Activated CD4-positive, CD25-positive, alpha-beta regulatory T cell (primary cell): ENCODE results near the gene CRADD.
"Not testable (repeated sequence)": the region's sequence is repeated elsewhere in the genome, so short reads cannot be mapped to it uniquely, and the experiment has no call there.

ENCODE experiments used
- DNase-seq, 4 experiments: peaks; one replicate each; lab custom pipeline; 2025; lab: John Stamatoyannopoulos, UW

Gene CRADD

DNA sequence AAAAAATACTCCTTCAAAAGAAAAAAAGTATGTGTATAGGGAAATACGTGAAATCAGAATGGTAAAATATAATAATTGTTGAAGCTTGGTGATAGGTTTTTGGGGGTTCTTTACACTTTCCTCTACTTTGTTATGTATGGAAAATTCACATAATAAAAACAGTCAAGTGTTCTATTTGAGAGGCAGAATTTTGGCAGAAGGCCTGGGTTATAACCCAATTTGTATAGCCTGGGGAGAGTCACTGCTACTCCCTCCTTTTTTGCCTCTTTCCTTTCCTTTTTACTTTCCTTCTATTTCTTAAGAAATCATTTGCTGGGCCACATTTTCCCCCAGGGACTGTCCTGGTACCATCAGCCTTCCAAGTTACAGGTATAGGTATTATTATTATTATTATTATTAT lies 105.7 kb downstream of the CRADD start:
- no peak for DNase-seq

DNA sequence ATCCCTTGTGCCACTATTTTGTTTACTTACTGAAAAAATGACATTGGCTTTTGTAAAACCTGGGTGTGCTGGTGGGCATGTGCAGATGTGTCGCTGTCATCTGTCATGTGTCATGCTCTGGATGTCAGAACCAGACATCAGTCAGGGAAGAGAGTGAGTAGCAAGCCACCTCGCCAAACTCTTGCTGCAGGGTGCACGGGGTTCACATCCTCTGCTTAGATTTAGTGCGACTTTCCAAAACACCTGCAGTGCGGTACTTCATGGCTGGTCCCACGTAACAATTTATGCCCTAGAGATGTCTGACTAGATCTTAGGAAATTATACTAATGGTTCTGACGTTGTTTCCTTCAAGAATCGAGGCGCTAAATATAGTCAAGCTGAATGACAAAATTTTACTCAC lies 106.7 kb downstream of the CRADD start:
- DNase-seq = peak in 3 of 4 experiments; percentile 23 to 35 (median 24)

DNA sequence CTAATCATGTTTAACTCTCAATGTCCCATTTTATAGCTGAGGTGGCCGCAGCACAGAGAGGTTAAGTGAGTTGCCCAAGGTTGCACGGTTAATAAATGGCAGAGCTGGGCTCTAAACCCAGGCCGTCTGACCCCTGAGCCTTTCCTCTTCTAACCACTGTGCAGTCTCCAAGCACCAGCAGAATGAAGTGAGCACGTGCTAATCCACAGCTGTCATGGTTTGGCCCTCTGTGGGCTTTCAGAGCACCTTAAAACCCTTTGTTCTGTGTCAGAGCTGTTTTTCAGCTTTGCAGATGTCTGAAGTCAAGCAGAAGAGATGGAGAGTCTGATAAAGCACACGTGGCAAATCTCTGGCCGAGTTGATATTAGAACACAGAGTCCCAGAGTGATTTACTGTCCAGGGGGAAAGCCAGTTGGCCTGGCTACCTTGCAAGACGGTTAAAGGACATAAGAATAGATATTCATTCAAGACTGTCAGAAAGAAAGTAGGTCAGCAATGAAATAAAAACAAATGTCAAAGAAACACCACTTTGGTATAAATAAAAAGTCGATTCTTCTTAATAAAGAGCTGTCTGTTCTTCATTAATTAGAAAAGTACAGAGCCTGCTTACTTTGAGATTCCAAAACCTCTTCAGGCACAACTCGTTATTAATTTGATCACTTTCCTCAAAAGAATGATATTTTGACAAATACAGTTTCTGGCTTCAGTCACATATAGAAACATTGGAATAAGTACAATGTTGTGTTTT lies 107.3 kb downstream of the CRADD start:
- DNase-seq = no peak

DNA sequence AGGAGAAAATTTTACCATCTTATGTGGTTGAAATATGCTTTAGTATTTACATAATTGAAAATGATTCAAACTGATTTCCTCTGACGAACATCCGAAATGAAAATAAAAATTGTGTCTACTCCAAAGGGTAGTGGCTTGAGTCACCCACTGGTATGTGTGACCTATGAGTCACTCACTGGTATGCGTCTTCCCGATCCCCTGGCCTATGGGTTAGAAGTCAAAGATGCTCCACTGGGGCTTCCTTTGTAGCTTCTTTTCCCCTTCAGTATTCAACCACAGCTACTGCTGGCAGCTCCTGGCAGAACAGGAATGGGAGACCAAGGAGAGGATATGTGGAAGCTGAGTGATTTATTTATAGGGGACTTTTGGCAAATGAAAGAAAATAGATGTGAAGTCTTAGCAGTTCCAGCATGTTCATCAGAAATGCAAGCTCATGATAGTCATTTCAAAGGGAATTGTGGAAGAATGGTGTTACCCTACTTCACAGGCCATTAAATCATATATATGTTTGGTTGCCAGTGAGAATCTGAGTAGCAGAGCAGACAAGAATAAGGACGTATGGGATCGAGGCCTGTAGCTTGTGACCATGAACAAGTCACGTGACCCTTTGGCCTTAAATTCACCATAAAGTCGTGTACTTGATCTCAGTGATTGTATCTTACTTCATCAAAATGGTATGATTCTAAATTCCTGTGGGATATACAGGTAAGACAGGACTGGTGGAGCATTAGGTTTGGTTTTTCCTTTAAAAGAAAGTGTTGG lies 108.3 kb downstream of the CRADD start:
- DNase-seq = peak in 2 of 4 experiments; percentile 19 to 27

DNA sequence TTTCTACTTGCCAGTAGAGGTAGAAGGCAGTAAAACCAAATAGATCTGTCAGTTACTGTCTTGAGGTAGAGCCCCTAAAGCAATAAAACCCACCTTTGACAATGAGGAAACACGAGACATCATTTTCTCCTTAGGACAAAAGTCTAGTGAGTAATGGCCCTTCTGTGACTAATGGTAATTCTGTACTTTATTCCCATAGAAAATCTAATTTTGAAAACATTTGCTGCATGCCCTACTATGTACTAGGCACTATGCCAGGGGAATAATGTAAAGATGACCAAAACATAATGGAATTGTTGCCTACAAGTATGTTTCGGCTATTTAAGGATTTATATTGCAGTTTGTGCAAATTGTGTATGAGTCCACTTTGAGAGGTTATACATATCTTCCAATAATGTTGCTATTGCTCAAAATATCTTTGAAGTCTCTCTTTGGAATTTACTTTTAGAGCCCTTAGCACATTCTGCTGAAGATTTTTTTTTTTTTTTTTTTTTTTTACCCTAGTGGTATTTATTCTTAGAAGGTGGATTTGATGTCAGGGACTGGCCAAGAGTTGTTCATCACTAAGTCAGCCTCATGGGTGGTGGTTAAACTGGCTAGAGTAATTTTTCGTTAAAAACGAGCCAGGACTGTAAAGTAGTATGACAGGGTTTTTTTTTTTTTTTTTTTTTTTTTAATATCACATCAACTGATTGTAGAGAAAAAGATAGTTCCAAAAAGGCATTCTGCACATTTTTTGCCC lies 109.7 kb downstream of the CRADD start:
- no peak for DNase-seq

DNA sequence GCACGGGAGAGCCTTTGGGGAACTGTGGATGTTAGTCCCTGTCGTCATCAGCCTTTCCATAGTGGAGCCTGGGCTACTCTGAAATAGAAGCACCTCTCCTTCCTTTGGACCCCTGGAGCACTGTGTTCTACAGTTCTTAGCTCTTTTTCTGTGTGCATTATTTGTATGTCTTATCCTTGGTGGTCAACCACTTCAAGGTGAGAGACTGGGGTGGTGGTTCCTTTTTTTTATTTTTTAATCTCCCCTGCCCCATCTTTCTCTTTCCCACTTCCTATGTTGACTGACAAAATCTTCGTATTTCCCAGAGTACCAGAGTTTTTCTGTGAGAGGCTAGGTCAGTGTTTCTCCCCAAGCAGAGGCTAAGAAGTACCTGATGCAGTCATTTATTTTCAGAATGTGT lies 111.7 kb downstream of the CRADD start:
- no peak for DNase-seq

DNA sequence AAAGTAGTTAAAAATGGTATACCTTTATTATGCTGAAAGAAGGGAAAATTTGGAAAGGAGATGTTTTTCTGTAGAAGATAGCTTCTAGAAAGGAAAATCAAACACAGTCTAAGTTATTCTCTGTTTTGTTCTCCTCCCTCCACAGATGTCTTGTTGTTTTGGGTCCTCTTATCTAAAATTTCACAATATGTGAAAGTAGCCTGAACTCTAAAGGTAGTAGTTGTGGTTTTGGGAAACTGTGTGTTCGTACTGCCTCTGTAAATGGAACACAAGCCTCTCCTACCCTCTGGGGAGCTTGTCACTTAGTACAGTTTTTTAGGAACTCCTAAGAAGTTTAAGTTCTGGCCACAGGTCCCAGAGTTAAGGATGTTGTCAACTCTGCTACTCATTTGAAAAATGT lies 112.6 kb downstream of the CRADD start:
- DNase-seq = no peak

DNA sequence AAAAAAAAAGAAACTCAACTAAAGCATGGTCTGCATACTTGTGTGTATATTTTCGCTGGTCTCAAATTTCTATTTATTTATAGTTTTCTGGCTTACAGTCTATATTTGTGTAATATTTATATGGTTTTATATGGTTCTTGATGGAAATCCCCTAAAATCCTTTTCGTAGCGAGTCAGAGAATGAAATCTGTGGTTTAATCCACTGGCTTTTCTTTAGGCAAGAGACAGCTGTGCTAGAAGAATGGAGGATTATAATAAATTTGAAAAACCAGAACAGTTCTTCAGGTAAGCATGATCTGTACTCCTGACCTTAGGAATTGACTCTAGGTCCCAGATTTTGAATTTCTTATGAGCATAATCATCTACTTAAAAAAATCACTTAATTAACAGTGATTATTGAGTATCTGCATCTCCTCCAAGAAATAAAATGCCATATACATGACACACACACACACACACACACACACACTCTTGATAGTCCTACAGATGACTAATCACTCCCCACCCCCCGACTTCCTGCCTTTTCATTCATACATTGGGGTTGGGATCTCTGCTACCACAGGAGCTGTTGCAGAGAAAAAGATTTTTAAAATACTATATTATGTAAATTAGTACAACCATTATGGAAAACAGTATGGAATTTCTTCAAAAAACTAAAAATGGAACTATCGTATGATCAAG lies 113.4 kb downstream of the CRADD start:
- no peak for DNase-seq

DNA sequence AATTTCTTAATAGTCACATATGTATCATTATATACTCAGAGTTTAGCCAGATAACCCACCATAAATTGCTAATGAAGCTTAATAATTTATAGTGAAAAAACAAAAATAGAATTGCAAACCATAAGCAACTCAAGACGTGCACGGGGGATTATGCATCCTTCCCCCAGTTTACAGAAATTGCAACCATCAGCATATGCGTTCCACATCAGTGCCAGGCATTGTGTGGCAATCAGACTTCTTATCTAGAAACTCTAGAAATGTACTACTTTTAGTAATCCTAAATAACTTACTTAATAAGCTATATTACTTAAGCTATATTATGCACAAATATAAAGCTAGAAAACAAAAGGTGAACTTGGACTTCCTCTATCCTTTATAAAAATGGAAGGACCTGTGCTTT lies 115.8 kb downstream of the CRADD start:
- no peak for DNase-seq

DNA sequence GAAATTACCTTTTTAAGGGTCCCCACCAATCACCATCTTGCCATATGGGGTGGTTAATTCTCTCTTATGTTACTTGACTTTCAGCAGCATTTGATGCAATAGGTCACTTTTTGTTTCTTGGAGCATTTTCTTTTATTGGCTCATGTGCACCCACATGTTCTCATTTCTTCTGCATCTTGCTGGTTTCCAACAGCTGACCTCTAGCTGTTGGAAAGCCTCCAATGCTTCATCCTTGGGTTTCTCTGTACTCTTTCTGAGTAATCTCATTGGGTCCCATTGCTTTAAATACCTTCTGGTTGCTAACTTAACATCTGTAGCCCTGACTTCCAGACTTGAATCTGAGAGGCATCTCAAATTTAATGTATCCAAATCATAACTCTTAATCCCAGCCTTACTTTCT lies 116.8 kb downstream of the CRADD start:
- no peak for DNase-seq

DNA sequence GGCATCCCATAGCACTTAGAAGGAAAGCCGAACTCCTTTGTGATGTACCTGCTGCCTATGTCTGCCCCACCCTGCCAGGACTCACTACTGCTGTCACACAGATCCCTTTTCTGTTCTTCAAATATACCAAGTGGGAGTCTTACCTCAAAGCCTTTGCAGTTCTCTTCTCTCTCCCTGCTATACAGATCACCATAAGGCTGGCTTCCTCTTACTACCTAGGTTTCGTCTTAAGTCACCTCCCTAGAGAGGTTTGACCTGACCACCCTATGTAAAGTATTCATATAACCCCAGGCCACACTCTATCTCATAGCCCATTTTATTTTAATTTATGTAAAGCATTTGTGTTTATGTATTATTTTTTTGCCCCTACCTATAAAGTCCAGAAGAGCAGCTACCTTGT lies 117.6 kb downstream of the CRADD start:
- no peak for DNase-seq

DNA sequence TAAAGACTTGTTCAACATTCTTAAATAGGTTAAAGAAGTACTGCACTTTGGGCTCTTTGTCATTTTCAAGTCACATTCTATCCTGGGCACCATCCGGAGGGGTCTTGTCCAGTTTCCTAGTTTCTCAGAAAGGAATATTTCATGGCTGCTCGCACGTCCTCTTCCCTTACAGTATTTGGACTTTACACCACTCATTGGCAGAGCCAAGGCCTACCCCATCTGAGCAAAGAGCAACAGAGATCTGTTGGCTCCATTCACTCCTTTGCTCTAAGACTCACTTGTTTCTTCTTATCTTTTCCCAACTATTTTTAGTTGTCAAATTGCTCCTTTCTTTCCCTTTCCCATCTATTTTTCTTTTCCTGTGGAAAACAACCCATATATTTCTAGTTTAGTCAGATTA lies 118.2 kb downstream of the CRADD start:
- DNase-seq = no peak

DNA sequence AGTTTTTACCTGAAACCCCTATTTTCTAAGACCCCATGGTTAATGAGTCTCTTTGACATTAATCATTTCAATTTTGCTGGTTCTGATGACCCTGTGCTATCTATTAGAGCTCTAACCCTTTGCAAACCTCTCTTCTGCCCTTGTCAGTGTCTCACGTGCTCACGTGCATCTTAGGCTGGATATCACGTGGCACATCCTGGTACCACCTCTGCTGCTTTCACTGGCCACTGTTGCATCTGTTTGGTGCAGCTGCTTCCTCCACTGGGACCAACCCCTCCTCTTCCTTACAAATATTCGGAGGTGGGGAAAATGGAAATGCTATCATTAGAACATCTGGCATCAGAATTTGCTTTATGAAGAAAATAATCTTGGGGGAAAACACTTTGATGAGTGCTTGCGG lies 119.6 kb downstream of the CRADD start:
- DNase-seq = no peak

DNA sequence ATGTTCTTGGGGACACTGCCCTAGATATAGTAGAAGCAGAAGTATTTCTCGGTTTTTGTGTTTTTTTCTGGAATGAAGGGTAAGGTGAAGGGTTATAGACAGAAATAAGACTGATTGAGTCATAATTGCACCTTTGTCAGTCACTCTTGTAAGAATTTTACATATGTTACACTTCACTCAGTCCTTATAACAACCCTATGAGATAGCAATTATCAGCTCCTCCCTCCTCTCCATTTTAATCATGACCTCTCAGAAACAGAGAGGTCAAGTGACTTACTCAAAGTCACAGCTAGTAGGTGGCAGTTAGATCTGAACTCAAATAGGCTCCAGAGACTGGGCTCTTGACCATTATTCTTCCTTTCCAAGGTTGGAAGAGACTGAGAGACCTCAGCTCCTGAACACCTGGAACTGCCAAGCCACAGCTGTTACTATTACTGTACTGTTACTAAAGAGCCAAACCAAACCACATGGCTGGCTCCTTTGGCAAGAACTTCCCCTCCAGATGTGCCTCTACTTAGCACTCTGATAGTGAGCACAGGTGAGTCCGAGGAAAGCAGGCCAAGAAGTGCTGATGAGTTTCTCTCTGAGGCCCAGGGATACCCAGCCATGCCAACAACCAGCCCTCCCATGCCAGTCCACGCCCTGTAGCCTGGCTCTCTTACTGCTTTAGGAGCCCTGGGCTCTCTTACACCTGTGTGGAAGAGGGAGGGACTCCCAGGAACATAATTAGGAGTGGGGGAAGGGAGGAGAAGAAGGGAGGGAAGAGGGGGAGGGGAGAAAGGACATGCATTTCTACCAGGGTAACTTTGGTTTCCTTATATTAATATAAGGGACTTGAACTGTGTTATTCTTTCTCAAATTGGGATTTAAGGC lies 121.3 kb downstream of the CRADD start:
- no peak for DNase-seq

DNA sequence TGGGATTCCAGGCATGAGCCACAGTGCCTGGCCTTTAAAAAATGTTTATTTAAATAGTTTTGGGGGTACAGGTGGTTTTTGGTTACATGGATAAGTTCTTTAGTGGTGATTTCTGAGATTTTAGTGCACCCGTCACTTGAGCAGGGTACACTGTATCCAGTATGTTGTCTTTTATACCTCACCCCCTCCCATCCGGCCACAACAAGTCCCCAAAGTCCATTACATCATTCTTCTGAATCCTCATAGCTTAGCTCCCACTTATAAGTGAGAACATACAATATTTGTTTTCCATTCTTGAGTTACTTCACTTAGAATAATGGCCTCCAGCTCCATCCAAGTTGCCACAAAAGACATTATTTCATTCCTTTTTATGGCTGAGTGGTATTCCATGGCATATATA lies 124.5 kb downstream of the CRADD start:
- not testable (repeated sequence) for DNase-seq

DNA sequence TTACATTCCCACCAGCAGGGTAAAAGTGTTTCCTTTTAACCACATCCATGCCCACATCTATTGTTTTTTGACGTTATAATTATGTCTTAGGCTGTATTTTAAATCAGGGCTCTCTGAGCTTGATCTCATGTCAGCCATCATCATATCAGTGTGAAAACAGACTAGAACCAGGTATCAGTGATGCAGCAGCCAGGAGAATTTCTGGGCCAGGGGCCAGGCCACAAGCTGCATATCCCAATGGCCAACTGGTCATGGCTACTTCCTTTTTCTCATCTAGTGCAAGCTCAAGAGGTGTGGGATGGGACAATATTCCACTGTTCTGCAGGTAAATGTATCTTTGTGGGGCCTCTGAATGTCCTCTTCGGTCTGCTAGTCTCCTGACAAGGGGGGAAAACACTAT lies 125.1 kb downstream of the CRADD start:
- DNase-seq = no peak

DNA sequence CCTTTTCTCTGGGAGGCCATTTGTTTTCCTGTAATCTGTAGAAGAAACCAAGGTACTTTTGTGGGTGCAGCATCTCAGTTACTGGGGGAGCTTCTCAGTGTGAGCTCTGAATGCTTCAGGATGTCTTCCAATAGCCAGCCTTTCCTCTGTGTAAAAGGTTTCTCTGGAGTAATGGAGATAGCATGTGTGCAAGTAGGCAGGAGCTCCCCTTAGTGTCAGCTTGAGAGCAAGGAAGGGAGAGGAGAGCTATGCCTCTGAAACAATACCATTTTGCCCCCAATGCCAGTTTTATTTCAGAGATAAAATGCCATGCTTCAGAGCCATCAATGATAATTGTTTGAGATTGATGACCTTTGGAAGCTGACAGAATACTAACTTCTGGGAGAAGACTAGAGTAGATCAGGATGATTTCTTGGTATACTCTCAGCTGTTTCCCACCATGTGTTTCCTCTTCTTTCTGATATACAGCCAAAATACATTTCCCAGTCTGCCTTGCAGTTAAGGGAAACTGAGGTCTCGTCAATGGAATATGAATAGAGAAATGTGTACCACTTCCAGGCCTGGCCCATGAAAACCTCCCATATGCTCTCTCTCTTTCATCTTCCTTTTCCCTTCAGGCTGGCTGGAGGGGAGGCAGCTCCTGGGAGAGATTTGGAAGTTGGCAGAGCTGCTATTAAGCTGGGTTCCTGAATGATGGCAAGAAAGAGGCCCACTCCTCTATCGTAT lies 125.7 kb downstream of the CRADD start:
- DNase-seq = no peak

DNA sequence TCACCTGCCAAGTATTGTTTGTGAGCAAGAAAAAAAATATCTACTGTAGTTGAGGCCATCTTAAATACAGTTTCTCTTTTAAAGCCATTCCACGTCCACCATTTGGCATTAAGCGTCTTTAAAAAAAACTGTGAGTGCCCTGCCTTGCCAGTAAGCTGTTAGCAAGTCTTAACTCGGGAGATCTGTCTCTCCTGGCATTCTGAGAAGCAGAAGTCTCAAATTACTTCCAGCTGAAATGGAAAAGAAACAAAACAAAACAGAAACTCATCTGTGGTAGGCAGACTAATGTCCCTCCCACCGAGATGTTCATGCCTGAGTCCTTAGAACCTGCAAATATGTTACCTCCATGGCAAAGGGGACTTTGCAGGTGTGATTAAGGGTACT lies 126.2 kb downstream of the CRADD start:
- DNase-seq = no peak

DNA sequence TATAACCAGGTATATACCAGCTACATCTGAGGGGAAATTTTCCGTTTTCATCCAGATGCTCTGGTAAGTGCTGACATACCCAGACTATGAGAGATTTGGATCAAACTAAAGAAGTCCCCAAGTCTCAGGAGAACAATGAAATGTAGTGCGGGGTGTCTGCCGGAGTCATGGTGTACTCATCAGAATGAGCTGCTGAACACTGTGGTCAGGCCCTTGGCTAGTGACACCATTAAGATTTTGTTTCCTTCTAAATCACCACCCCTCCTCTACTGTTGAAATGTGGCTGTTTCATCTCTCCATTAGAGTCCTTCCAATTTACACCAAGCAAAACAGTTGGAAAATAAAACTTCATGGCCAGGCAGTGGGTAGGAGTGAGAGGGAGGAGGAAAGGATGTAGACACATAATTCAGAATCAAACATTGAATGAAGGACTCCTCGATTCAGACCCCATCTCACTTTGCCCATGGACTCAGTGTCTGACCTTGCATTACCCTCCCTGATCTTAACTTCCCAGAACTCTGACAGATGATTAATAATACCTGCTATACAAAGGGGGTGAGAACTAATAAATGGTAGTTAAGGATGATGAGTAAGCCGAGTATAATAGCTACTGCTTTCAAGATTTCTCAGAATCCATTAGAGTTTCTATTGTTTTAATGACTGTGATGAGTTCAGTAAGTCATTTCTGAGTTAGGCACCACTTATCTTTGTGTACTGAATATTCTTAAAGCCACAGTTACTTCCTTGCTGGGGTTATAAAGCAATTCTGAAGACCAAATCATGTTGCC lies 127.4 kb downstream of the CRADD start:
- peak in 1 of 4 experiments; percentile 14 for DNase-seq

DNA sequence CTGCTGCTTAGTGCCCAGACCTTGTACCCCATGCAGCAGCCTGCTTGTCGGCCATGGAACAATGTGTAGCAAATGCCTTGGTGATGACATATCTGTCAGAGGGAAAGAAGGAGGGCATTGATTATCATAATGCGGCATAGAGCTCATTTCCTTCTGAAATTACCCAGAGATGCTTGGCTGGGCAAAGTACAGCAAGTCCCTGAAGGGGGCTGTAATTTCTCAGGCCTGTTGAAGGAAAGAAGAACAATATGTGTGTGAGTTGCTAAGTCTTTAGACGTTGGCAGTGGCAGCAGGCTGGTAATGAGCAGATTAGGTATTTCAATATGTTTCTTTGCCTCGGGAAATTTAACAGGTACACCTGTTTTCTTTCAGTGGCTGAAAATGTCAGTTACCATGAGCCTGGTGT lies 128.6 kb downstream of the CRADD start:
- DNase-seq = no peak
